Natural killer cell (primary cell): ENCODE measurements around the gene ARHGDIG. TPM values are rescaled to one million over a fixed set of nuclear protein-coding genes. Genes with fewer than 3 reads are reported as not detected.

ENCODE experiments used
- ATAC-seq, 3 donors: fragments of 150-1000 bp in 2 of 3; fragments of 200-7000 bp in 1 of 3; cut with Tn5 transposase; 1 replicate in 1 of 3; 2 replicates in 2 of 3; pipeline ENCODE4 v1.10.0; 2021; ENCODE audit warnings: mild to moderate bottlenecking in 2 of 3, moderate library complexity in 2 of 3
- DNase-seq, 2 donors: peaks; one replicate each; pipeline versions ENCODE4 v3.0.0 to v3.0.0-alpha.2; 2013 to 2021; ENCODE audit warnings: mixed read lengths in 1 of 2
- H3K27ac ChIP-seq: one replicate; pipeline ENCODE4 v1.5.1; 2013; ENCODE audit warnings: mild to moderate bottlenecking, low read length
- H3K27me3 ChIP-seq: one replicate; pipeline ENCODE4 v1.6.1; 2013; ENCODE audit warnings: low read length; ENCODE audit not compliant: control insufficient read depth, insufficient read depth
- H3K36me3 ChIP-seq: one replicate; pipeline ENCODE4 v1.6.1; 2013; ENCODE audit warnings: low read length; ENCODE audit not compliant: control insufficient read depth, insufficient read depth
- H3K4me1 ChIP-seq: one replicate; pipeline ENCODE4 v1.6.1; 2013; ENCODE audit warnings: low read length; ENCODE audit not compliant: control insufficient read depth, insufficient read depth
- H3K4me3 ChIP-seq: one replicate; pipeline ENCODE4 v1.5.1; 2013; ENCODE audit warnings: low read length
- H3K9me3 ChIP-seq: one replicate; pipeline ENCODE4 v1.6.1; 2013; ENCODE audit warnings: low read length; ENCODE audit not compliant: control insufficient read depth, insufficient read depth
- H3K27ac Mint-ChIP-seq, 2 donors: one replicate each; pipeline ENCODE4 v1.8.0; 2022; ENCODE audit warnings: mild to moderate bottlenecking in 2 of 2, mixed read lengths in 2 of 2, moderate library complexity in 1 of 2
- H3K27me3 Mint-ChIP-seq, 2 donors: one replicate each; pipeline ENCODE4 v1.8.0; 2022; ENCODE audit warnings: low read depth in 2 of 2, mixed read lengths in 2 of 2
- H3K36me3 Mint-ChIP-seq: one replicate; pipeline ENCODE4 v1.8.0; 2022; ENCODE audit warnings: mixed read lengths
- H3K4me1 Mint-ChIP-seq, 2 donors: one replicate each; pipeline ENCODE4 v1.8.0; 2022; ENCODE audit warnings: mixed read lengths in 2 of 2
- H3K4me3 Mint-ChIP-seq: one replicate; pipeline ENCODE4 v1.8.0; 2022; ENCODE audit warnings: mild to moderate bottlenecking, moderate library complexity, mixed read lengths
- H3K9me3 Mint-ChIP-seq, 2 donors: one replicate each; pipeline ENCODE4 v1.8.0; 2022; ENCODE audit warnings: mixed read lengths in 2 of 2
- WGBS: methylation state at CpG from one replicate; pipeline ENCODE4 v1.1.7; 2013; ENCODE audit warnings: missing lambda C conversion rate; ENCODE audit not compliant: insufficient coverage; 5-methylcytosine and 5-hydroxymethylcytosine counted together
- intact Hi-C: fragments of 100-400 bp; cut with micrococcal nuclease; formaldehyde crosslinking; loops from one replicate; pipeline ENCODE4 v1.14.2; 2022
- total RNA-seq, 4 donors: library from RNA; stranded (reverse); fragments of 120-200 nt in 1 of 4; gene quantifications; one replicate each; pipeline versions ENCODE4 v1.2.3 to v1.2.4, GENCODE V29; 2013 to 2022
- TF ChIP-seq, protein P1 (sequence below): fragments of 200-600 bp; IDR thresholded peaks from one replicate; pipeline ENCODE4 v1.8.0; 2022; ENCODE audit warnings: antibody characterized with exemption

Gene ARHGDIG
- total RNA-seq, 3 donors from 2014 or later (not counting 1 experiment from before 2014, with no cell fraction given), result 0.49 to 1.4 TPM; not detected in 1

DNA sequence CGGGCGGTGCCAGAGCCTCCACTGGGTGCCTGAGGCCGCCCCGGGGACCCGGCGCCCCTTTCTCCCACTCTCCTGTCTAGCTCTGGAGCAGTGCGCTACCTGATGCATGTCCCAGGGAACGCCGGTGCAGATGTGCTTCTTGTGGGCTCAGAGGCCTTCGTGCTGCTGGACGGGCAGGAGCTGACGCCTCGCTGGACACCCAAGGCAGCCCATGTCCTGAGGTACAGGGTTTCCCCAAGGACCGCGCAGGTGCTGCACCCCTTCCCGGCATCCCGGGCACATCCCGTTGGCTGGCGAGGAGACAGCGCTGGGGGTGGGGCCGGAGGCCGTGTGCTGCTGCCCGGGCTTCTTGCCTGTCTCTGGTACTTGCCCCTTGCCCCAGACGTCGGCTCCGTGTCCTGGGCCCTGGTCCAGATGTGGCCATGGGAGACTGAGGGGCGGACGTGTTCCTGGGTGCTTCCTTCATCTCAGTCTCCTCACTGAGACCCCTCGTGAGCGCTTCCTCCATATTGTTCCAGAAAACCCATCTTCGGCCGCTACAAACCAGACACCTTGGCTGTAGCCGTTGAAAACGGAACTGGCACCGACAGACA, 17.1 kb upstream of the ARHGDIG start:
- TF ChIP-seq, protein P1, sequence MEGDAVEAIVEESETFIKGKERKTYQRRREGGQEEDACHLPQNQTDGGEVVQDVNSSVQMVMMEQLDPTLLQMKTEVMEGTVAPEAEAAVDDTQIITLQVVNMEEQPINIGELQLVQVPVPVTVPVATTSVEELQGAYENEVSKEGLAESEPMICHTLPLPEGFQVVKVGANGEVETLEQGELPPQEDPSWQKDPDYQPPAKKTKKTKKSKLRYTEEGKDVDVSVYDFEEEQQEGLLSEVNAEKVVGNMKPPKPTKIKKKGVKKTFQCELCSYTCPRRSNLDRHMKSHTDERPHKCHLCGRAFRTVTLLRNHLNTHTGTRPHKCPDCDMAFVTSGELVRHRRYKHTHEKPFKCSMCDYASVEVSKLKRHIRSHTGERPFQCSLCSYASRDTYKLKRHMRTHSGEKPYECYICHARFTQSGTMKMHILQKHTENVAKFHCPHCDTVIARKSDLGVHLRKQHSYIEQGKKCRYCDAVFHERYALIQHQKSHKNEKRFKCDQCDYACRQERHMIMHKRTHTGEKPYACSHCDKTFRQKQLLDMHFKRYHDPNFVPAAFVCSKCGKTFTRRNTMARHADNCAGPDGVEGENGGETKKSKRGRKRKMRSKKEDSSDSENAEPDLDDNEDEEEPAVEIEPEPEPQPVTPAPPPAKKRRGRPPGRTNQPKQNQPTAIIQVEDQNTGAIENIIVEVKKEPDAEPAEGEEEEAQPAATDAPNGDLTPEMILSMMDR, result no peak
- Histone ChIP-seq H3K36me3 (peaks cover 28% of the 10 kb centered on the region), H3K27me3 (no peaks in the 10 kb centered on the region), H3K4me3 (no peak overlapping the region), H3K9me3 (no peaks in the 10 kb centered on the region), H3K4me1 (peaks cover 15% of the 10 kb centered on the region), H3K27ac (no peak overlapping the region)
- intact Hi-C loops, result no loop called here
- Mint-ChIP-seq H3K36me3 (no peaks in the 10 kb centered on the region), H3K27ac (no peak overlapping the region), H3K9me3 (no peaks in the 10 kb centered on the region), H3K4me1 (peaks cover 8 to 25% of the 10 kb centered on the region in 2 donors), H3K27me3 (no peaks in the 10 kb centered on the region), H3K4me3 (no peak overlapping the region)
- ATAC-seq (no peak), DNase-seq (no peak)
- 98% methylated on average over 35 of the region's 35 CpGs for WGBS

DNA sequence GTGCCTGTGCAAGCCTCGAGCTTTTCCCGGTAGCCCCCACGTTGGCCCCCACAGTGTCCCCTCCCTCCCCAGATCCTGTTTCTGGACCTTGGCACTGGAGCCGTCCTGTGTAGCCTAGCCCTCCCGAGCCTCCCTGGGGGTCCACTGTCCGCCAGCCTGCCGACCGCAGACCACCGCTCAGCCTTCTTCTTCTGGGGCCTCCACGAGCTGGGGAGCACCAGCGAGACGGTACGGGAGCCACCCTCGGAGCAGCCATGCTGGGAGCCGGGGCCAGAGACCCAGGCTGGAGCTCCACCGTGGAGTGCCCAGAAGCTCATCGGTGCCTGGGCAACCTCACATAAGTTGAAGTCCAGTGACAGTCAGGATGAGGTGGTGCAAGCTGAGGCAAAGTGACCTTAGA, 16.4 kb upstream of the ARHGDIG start:
- no peaks in the 10 kb centered on the region for H3K36me3 Mint-ChIP-seq

DNA sequence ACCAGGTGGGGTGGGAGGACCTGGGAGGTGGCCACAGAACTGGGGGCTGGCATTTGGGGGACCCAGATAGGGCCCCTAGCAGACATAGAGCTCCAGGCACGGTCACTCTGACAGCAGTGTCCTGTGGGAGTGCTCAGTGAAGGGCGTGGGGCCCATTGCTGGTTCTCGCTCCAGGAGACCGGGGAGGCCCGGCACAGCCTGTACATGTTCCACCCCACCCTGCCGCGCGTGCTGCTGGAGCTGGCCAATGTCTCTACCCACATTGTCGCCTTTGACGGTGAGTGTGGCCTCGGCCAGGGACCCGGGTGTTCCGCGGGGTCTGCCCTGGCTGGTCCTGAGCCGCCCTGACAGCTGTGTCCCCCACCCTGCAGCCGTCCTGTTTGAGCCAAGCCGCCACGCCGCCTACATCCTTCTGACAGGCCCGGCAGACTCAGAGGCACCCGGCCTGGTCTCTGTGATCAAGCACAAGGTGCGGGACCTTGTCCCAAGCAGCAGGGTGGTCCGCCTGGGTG, 15.9 kb upstream of the ARHGDIG start:
- H3K27ac Mint-ChIP-seq, result no peak overlapping the region
- H3K9me3 Mint-ChIP-seq, result no peaks in the 10 kb centered on the region
- Histone ChIP-seq H3K4me1 (peaks cover 4% of the 10 kb centered on the region), H3K9me3 (no peaks in the 10 kb centered on the region), H3K36me3 (peaks cover 26% of the 10 kb centered on the region), H3K27me3 (no peaks in the 10 kb centered on the region), H3K4me3 (no peak overlapping the region), H3K27ac (no peak overlapping the region)
- no peaks in the 10 kb centered on the region for H3K27me3 Mint-ChIP-seq
- H3K36me3 Mint-ChIP-seq, result no peaks in the 10 kb centered on the region
- H3K4me1 Mint-ChIP-seq, result peaks cover 0 to 17% of the 10 kb centered on the region in 2 donors
- ATAC-seq (no peak), DNase-seq (no peak)
- no peak overlapping the region for H3K4me3 Mint-ChIP-seq
- intact Hi-C loops, result no loop called here
- TF ChIP-seq, protein P1, result no peak
- WGBS, result 95% methylated on average over 23 of the region's 23 CpGs

More for the DNA sequence above, 16.4 kb upstream of the ARHGDIG start:
- H3K9me3 Mint-ChIP-seq, result no peaks in the 10 kb centered on the region
- H3K4me3 ChIP-seq, result no peak overlapping the region
- intact Hi-C loops, result no loop called here
- H3K4me3 Mint-ChIP-seq, result no peak overlapping the region
- peaks cover 28% of the 10 kb centered on the region for H3K36me3 ChIP-seq
- no peak for ATAC-seq
- H3K4me1 Mint-ChIP-seq, result peaks cover 6 to 23% of the 10 kb centered on the region in 2 donors
- H3K27me3 ChIP-seq, result no peaks in the 10 kb centered on the region
- H3K4me1 ChIP-seq, result peaks cover 10% of the 10 kb centered on the region
- no peak for DNase-seq
- H3K27ac ChIP-seq, result no peak overlapping the region
- no peaks in the 10 kb centered on the region for H3K27me3 Mint-ChIP-seq
- H3K27ac Mint-ChIP-seq, result no peak overlapping the region
- no peaks in the 10 kb centered on the region for H3K9me3 ChIP-seq
- 96% methylated on average over 17 of the region's 17 CpGs for WGBS
- TF ChIP-seq, protein P1, result no peak
